Omental fat pad (tissue), 4 donors: Measurements from ENCODE around the gene RIMBP2. TPM values are rescaled to one million over a fixed set of nuclear protein-coding genes. Genes with fewer than 3 reads are reported as not detected.

ENCODE experiments used
- ATAC-seq: fragments of 150-250 bp; one replicate; pipeline ENCODE4 v1.9.1; 2016; ENCODE audit warnings: mild to moderate bottlenecking, moderate library complexity; ENCODE audit not compliant: low FRiP score
- DNase-seq: peaks from one replicate; pipeline ENCODE4 v3.0.0-alpha.2; 2019; ENCODE audit warnings: low spot score
- CTCF ChIP-seq, 3 donors: fragments of 450-650 bp; IDR thresholded peaks; one replicate each; pipeline ENCODE4 v1.5.1; 2016 to 2017; ENCODE audit warnings: antibody characterized with exemption in 3 of 3, mild to moderate bottlenecking in 3 of 3, moderate library complexity in 2 of 3
- total RNA-seq, 4 donors: library from RNA; depleted of rRNA; stranded (reverse); fragments of >200 nt; gene quantifications; one replicate each; pipeline ENCODE4 v1.1.0, GENCODE V29; 2016

Gene RIMBP2
- total RNA-seq, 4 donors from 2014 or later: 0.36 to 3.2 (median 1.6) TPM; not detected in 1

DNA sequence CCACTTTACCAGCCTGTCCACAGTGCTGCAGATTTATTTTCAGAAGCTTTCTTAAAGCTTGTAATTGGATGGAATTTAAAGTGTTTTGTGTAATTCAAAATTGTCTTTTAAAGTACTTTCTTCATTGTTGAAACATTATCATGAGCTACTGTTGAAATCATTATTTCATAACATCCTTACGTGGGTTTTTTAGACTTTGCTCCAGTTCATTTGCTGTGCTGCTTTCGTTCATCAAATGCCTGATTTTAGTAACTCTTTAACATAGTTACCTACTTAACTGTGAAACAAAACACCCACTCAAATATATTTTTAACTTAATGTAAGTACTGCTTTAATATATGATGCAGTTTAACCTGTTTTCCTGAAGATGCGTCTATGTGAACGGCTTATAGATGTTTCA, 330.9 kb downstream of the RIMBP2 start:
- no peak for ATAC-seq
- no peak for DNase-seq
- no peak for TF ChIP-seq CTCF (IDR thresholded peaks at IDR 0.05)

GRCh38 chr12:130384234-130384633, 331.9 kb downstream of the RIMBP2 start:
- no peak for DNase-seq
- no peak for TF ChIP-seq CTCF (IDR thresholded peaks at IDR 0.05)
- ATAC-seq: no peak

DNA sequence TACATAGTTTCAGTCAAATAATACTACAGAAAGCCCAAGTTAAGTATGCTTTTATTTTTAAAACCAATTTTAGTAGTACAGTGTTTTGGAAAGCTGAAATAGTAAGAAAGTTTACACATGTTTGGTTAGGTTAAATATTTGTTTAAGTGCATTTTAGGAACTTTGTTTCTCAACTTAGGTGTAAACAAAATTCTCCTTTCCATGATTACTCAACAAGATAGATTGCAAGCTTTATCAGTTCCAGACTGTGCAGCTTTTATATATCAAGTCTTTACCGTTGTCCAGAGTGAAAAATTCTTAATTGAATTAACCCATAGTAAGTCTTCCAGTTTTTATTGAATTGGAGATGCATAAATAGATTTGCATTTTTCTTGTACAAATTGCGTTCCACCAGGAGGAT, 333.3 kb downstream of the RIMBP2 start:
- no peak for DNase-seq
- no peak for TF ChIP-seq CTCF (IDR thresholded peaks at IDR 0.05)
- ATAC-seq: no peak

GRCh38 chr12:130375296-130376287, 340.5 kb downstream of the RIMBP2 start:
- TF ChIP-seq CTCF (IDR thresholded peaks at IDR 0.05): no peak
- ATAC-seq (no peak), DNase-seq (no peak)

DNA sequence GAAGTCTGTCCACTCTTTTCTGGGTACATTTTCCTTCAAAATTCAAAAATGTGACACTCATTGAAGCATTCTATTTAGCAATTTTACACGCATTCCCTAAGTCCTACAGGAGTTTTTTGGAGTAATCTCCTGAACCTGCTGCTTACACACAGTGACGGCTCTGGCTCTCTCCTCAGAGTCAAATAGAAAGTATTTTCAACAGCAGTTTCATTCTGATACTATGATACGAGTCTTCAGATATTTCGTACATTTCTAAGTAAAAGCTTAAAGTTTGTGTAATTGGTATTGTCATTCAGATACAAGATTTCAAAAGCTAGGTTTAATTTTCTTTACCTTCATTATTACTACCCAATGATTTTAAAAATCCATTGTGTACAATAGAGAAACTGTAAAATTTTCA, 342.0 kb downstream of the RIMBP2 start:
- TF ChIP-seq CTCF (IDR thresholded peaks at IDR 0.05): no peak
- DNase-seq: no peak
- no peak for ATAC-seq

- TF ChIP-seq CTCF (IDR thresholded peaks at IDR 0.05): no peak
- DNase-seq (no peak), ATAC-seq (no peak)
These were observed 343.2 kb downstream of the RIMBP2 start for GRCh38 chr12:130372936-130373335.

DNA sequence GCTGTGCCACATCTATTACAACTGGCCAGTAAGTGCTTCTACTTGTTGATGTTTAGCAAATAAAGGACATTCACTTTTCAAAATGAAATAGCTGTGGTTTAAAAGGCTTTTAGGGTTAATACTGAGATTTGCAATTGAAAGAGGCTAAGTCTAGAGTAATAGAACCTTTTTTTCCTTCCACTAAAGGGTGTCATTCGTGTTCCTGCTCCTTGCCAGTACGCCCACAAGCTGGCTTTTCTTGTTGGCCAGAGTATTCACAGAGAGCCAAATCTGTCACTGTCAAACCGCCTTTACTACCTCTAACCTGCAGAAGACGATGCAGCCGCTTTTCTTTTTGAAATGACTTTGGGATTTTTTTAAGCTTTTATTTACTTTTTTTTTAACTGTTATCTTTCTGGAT, 344.8 kb downstream of the RIMBP2 start:
- DNase-seq (no peak), ATAC-seq (no peak)
- no peak for TF ChIP-seq CTCF (IDR thresholded peaks at IDR 0.05)
